Measurements from ENCODE around the gene C10orf90.
"Not testable (repeated sequence)": the region's sequence is repeated elsewhere in the genome, so short reads cannot be mapped to it uniquely, and the experiment has no call there.

The C10orf90 gene

DNA sequence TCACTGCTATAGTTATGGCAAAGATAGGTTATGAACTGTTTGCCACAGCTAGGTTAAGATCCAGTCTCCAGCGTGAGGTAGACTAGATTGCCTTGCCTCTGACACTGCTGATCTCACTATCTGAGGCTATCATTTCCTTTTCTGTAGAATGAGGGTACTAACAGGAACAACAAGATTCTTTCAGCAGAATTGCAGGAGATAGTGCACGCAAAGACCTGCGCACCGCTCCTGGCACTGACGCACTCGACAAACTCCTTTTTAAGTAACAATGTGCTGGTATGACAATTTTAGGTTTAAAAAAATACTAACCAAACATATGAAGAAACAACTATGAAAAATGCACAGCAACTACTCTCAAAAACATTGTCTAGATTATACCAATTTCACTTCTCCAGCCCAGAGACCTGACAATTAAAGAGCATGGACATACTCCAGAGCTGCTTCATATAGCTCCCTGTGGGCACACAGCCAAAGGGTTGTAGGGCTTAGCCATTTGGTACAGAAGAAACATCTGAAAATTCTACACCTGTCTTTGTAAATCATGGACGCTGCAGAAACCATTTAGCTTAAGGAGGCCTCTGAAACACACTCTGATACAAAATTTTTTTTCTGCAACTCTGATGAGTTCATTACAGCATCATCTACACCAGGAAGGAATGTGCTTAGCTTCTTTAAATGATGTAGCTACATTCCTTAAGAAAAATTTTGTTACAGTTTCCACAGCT, 290.0 kb downstream of the C10orf90 start:
- H3K27ac ChIP-seq (ENCODE audit: insufficient read depth, low read length, poor library complexity, severe bottlenecking): no peak overlapping the region
- no peaks in the 10 kb centered on the region for H3K9me3 ChIP-seq (ENCODE audit: control insufficient read depth, low read length)
- H3K4me3 ChIP-seq (ENCODE audit: insufficient read depth, low read depth, low read length, poor library complexity, severe bottlenecking): no peak overlapping the region
- DNase-seq: no peak
- H3K36me3 ChIP-seq (ENCODE audit: control insufficient read depth, insufficient read depth, low read length): no peaks in the 10 kb centered on the region
- H3K4me1 ChIP-seq (ENCODE audit: control insufficient read depth, insufficient read depth, low read length, poor library complexity, severe bottlenecking): no peaks in the 10 kb centered on the region
- no peaks in the 10 kb centered on the region for H3K27me3 ChIP-seq (replicated peaks; ENCODE audit: control insufficient read depth, insufficient read depth, low read length, poor library complexity, severe bottlenecking)

DNA sequence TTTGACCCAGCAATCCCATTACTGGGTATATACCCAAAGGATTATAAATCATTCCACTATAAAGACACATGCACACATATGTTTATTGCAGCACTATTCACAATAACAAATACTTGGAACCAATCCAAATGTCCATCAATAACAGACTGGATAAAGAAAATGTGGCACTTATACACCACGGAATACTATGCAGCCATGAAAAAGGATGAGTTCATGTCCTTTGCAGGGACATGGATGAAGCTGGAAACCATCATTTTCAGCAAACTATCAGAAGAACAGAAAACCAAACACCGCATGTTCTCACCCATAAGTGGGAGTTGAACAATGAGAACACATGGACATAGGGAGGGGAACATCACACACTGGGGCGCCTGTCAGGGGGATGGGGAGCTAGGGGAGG, 291.3 kb downstream of the C10orf90 start:
- H3K9me3 ChIP-seq (ENCODE audit: control insufficient read depth, low read length); H3K4me1 ChIP-seq (ENCODE audit: control insufficient read depth, insufficient read depth, low read length, poor library complexity, severe bottlenecking): not testable (repeated sequence)

GRCh38 chr10:126376956-126377355, 293.5 kb downstream of the C10orf90 start:
- Histone ChIP-seq H3K9me3 (ENCODE audit: control insufficient read depth, low read length) (no peaks in the 10 kb centered on the region), H3K27me3 (replicated peaks; ENCODE audit: control insufficient read depth, insufficient read depth, low read length, poor library complexity, severe bottlenecking) (no peaks in the 10 kb centered on the region), H3K27ac (ENCODE audit: insufficient read depth, low read length, poor library complexity, severe bottlenecking) (no peak overlapping the region), H3K4me3 (ENCODE audit: insufficient read depth, low read depth, low read length, poor library complexity, severe bottlenecking) (no peak overlapping the region), H3K4me1 (ENCODE audit: control insufficient read depth, insufficient read depth, low read length, poor library complexity, severe bottlenecking) (no peaks in the 10 kb centered on the region), H3K36me3 (ENCODE audit: control insufficient read depth, insufficient read depth, low read length) (no peaks in the 10 kb centered on the region)
- DNase-seq: no peak

More for the DNA sequence above, 291.3 kb downstream of the C10orf90 start:
- not testable (repeated sequence) for H3K27me3 ChIP-seq (replicated peaks; ENCODE audit: control insufficient read depth, insufficient read depth, low read length, poor library complexity, severe bottlenecking); DNase-seq; H3K4me3 ChIP-seq (ENCODE audit: insufficient read depth, low read depth, low read length, poor library complexity, severe bottlenecking); H3K36me3 ChIP-seq (ENCODE audit: control insufficient read depth, insufficient read depth, low read length); H3K27ac ChIP-seq (ENCODE audit: insufficient read depth, low read length, poor library complexity, severe bottlenecking)

DNA sequence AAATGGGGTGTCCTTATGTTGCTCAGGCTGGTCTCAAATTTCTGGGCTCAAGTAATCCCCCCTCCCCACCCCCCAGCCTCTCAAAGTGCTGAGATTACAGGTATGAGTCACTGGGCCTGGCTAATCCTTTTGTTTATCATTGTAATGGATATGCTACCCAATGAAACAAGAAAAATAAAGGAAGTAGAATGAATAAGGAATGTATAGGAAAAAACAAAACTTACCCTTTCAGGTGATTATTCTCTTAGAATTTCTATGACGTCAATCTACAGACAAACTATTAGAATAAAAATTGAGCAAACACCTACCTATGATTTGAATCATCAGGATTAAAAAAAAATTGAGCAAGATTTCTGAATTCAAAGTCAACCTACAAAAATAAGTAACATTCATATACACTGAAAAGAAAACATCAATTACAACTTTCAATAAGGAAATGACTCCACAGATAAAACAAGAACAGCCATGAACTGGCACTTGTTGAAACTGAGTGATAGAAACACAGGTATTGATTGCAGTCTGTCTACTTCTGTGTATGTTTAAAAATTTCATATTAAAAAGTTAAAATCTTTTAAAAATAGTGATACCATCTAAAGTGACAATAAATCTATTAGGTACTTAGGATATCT, 294.5 kb downstream of the C10orf90 start:
- no peaks in the 10 kb centered on the region for H3K4me1 ChIP-seq (ENCODE audit: control insufficient read depth, insufficient read depth, low read length, poor library complexity, severe bottlenecking)
- no peaks in the 10 kb centered on the region for H3K36me3 ChIP-seq (ENCODE audit: control insufficient read depth, insufficient read depth, low read length)
- no peak for DNase-seq
- no peak overlapping the region for H3K27ac ChIP-seq (ENCODE audit: insufficient read depth, low read length, poor library complexity, severe bottlenecking)
- no peak overlapping the region for H3K4me3 ChIP-seq (ENCODE audit: insufficient read depth, low read depth, low read length, poor library complexity, severe bottlenecking)
- H3K9me3 ChIP-seq (ENCODE audit: control insufficient read depth, low read length): no peaks in the 10 kb centered on the region
- no peaks in the 10 kb centered on the region for H3K27me3 ChIP-seq (replicated peaks; ENCODE audit: control insufficient read depth, insufficient read depth, low read length, poor library complexity, severe bottlenecking)

DNA sequence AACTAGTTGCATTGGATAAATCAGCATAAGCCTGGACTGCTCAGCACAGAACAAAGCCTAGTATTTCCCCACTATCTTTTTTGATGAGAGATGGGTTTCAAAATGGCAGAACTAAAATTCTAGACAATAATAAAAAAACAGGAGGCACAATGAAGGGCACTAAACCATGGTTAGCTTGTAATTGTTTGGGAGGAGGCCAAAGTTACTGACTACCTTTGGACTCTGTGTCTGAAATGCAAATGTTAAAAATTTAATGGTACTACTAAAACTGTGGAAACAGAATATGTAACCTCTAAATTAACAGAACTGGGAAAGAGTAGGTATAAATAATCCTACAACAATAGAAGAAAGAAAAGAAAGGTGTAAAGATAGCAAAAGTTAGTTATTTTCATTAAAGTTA, 295.2 kb downstream of the C10orf90 start:
- no peak overlapping the region for H3K27ac ChIP-seq (ENCODE audit: insufficient read depth, low read length, poor library complexity, severe bottlenecking)
- no peaks in the 10 kb centered on the region for H3K27me3 ChIP-seq (replicated peaks; ENCODE audit: control insufficient read depth, insufficient read depth, low read length, poor library complexity, severe bottlenecking)
- DNase-seq: no peak
- H3K36me3 ChIP-seq (ENCODE audit: control insufficient read depth, insufficient read depth, low read length): no peaks in the 10 kb centered on the region
- no peaks in the 10 kb centered on the region for H3K9me3 ChIP-seq (ENCODE audit: control insufficient read depth, low read length)
- no peak overlapping the region for H3K4me3 ChIP-seq (ENCODE audit: insufficient read depth, low read depth, low read length, poor library complexity, severe bottlenecking)
- no peaks in the 10 kb centered on the region for H3K4me1 ChIP-seq (ENCODE audit: control insufficient read depth, insufficient read depth, low read length, poor library complexity, severe bottlenecking)

All from effector memory CD4-positive, alpha-beta T cell (primary cell).